ENCODE data around the gene ARIH1. TPM values are rescaled to one million over a fixed set of nuclear protein-coding genes. Genes with fewer than 3 reads are reported as not detected.

Gene ARIH1
- total and polyA plus RNA-seq, 2 of the 4 experiments (the other 2 are of a cell fraction): 24.0 to 41.2 TPM

DNA sequence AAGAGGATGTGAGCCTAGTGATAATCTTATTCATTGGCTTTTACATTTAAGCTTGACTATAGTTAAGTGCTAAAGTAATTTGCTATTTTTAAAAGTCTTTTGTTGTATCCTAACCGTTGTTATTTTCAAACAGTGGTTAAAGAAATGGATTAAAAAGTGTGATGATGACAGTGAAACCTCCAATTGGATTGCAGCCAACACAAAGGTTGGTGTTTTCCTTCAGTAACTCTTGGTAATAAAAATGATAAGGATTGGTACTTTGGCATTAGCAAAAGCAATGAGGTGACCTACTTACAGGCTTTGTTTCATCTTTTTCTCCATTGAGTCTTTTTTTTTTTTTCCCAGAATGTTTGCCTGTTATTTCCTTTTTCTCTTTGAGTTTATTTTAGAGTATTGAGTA is 92.8 kb downstream of the ARIH1 start:
- H3K56ac ChIP-seq (ENCODE audit: extremely low read depth, insufficient read depth, low read length): no peak overlapping the region
- H3K4ac ChIP-seq (ENCODE audit: low read depth, low read length): no peak overlapping the region
- BruUV-seq (replicated peaks): no TSS peak
- no peak overlapping the region for H4K8ac ChIP-seq (ENCODE audit: low read depth in 2 of 2, low read length in 2 of 2)
- no peak overlapping the region for H2BK15ac ChIP-seq (ENCODE audit: low read depth, low read length)
- no peak overlapping the region for H3K9ac ChIP-seq (ENCODE audit: low read depth, low read length)
- H2BK20ac ChIP-seq (ENCODE audit: low read depth, low read length): no peak overlapping the region
- H3K23ac ChIP-seq (ENCODE audit: low read depth, low read length): no peak overlapping the region
- no peak overlapping the region for H4K5ac ChIP-seq (ENCODE audit: low read depth, low read length)
- POLR2A ChIA-PET (ENCODE audit: unreplicated experiment): no interaction called here
- H4K20me1 ChIP-seq (ENCODE audit: insufficient read depth, low read length): no peaks in the 10 kb centered on the region; the same call in 1 of the 2 replicates
- H3K9me3 ChIP-seq (ENCODE audit: control insufficient read depth, insufficient read depth, low read length): no peaks in the 10 kb centered on the region
- H2BK5ac ChIP-seq (ENCODE audit: low read depth, low read length, poor library complexity, severe bottlenecking): no peak overlapping the region
- no peak overlapping the region for H3K4me2 ChIP-seq (ENCODE audit: low read depth, low read length)
- dilution Hi-C loops (cut with HindIII; ENCODE audit: low sequenced_read_pairs, unreplicated experiment) (no loop called here), in situ Hi-C loops (cut with MboI; ENCODE audit: low sequenced_read_pairs) (no loop called here), intact Hi-C loops (cut with micrococcal nuclease) (no loop called here)
- peaks cover 25 to 42% of the 10 kb centered on the region in 2 experiments for H3K79me1 ChIP-seq (ENCODE audit: low read depth in 1 of 2, low read length in 2 of 2)
- DNase-seq (no peak), ATAC-seq (ENCODE audit: low read depth) (no peak)
- no peak overlapping the region for H4K91ac ChIP-seq (ENCODE audit: insufficient read depth, low read depth, low read length)
- TF ChIP-seq POLR2A (IDR thresholded peaks at IDR 0.05; ENCODE audit: low read depth, low read length) (no peak), NFE2L2 (IDR thresholded peaks at IDR 0.05; ENCODE audit: low read depth, low read length) (no peak), MAZ (IDR thresholded peaks at IDR 0.05; ENCODE audit: borderline replicate concordance, low read depth, low read length) (no peak)
- peaks cover 2% of the 10 kb centered on the region; the same call in 1 of the 2 replicates for H3K4me1 ChIP-seq (ENCODE audit: control insufficient read depth, insufficient read depth, low read length)
- H3K14ac ChIP-seq (replicated peaks; ENCODE audit: low read depth, low read length): no peak overlapping the region
- H3K27ac ChIP-seq (ENCODE audit: insufficient read depth, low read length): no peak overlapping the region
- no peak overlapping the region for H3K4me3 ChIP-seq (ENCODE audit: insufficient read depth, low read depth, low read length)
- no peak overlapping the region for H2AK5ac ChIP-seq (ENCODE audit: low read depth, low read length)
- no CpG with 5 or more reads among the region's 1 CpG for WGBS, 2 experiments (ENCODE audit: extremely low coverage in 2 of 2, insufficient read length in 1 of 2)
- peaks cover 8% of the 10 kb centered on the region; the same call in 1 of the 2 replicates for H3K9me1 ChIP-seq (ENCODE audit: insufficient read depth, low read length)
- no peak overlapping the region for H3K18ac ChIP-seq (ENCODE audit: low read depth, low read length)
- H3K27me3 ChIP-seq (ENCODE audit: control insufficient read depth, insufficient read depth, low read length): no peaks in the 10 kb centered on the region
- no peak overlapping the region for H2AFZ ChIP-seq (replicated peaks; ENCODE audit: low read length, poor library complexity)
- H3K36me3 ChIP-seq (ENCODE audit: control insufficient read depth, insufficient read depth, low read length): peaks cover 22% of the 10 kb centered on the region
- no peak overlapping the region for H2AK9ac ChIP-seq (replicated peaks; ENCODE audit: low read depth, low read length, poor library complexity)
- no peak overlapping the region for H2BK120ac ChIP-seq (ENCODE audit: low read depth, low read length)
- CTCF ChIA-PET: interaction anchor here (0.9 kb wide), 1 partner anchor 14 kb away, joined by 4 read pairs; no protein-coding TSS in a partner anchor

All from IMR-90 (cell line).